Ovary (tissue), 3 donors: ENCODE data around the gene FZD7.

ENCODE experiments used
- CTCF ChIP-seq, 3 donors: fragments of 450-650 bp in 2 of 3; fragments of 200-600 bp in 1 of 3; IDR thresholded peaks; one replicate each; pipeline versions ENCODE4 v1.5.1 to v1.8.0; 2016 to 2022; ENCODE audit warnings: antibody characterized with exemption in 3 of 3, mild to moderate bottlenecking in 1 of 3
- POLR2A ChIP-seq: fragments of 450-650 bp; IDR thresholded peaks from one replicate; pipeline ENCODE4 v1.6.1; 2017; ENCODE audit warnings: antibody characterized with exemption, mild to moderate bottlenecking, moderate library complexity
- donor health status: DM: no; HTN: no; CAD: no.

- TF ChIP-seq CTCF (IDR thresholded peaks at IDR 0.05) (no peak), POLR2A (no peak)
Measured at GRCh38 chr2:202025816-202026215, 7.8 kb upstream of the FZD7 start.
